ENCODE measurements around the gene ATP1B3.

The ATP1B3 gene

GRCh38 chr3:141915016-141915415, 38.6 kb downstream of the ATP1B3 start:
- H3F3A ChIP-seq (ENCODE audit: insufficient read depth, low read length), result no peaks in the 10 kb centered on the region; the same call in 1 of the 2 replicates
- H3K4me2 ChIP-seq (ENCODE audit: low read depth, low read length), result no peak overlapping the region
- H3K36me3 ChIP-seq (replicated peaks; ENCODE audit: insufficient read depth, low read length), result 0 out of 2 replicates have a peak, but pooled peaks cover 4% of the 10 kb centered on the region
- no peaks in the 10 kb centered on the region for H3K27me3 ChIP-seq (replicated peaks; ENCODE audit: insufficient read depth, low read length)
- no peaks in the 10 kb centered on the region for H3K4me1 ChIP-seq (ENCODE audit: low read length)
- H3K9ac ChIP-seq (ENCODE audit: low read length), result no peak overlapping the region
- H3K27ac ChIP-seq (ENCODE audit: low read length), result no peak overlapping the region
- no peak for TF ChIP-seq CTCF (IDR thresholded peaks at IDR 0.05; ENCODE audit: low read length)
- TF ChIP-seq EZH2phosphoT487 (IDR thresholded peaks at IDR 0.05; ENCODE audit: low read length), result no peak
- no peak for TF ChIP-seq EZH2 (optimal IDR thresholded peaks at IDR 0.05; ENCODE audit: low read depth, low read length)
- DNase-seq, result no peak
- no peak overlapping the region for H3K4me3 ChIP-seq (ENCODE audit: low read length)
- H3K79me2 ChIP-seq (ENCODE audit: low read length), result no peaks in the 10 kb centered on the region
- H2AFZ ChIP-seq (ENCODE audit: low read length), result no peak overlapping the region
- no peaks in the 10 kb centered on the region for H3K9me3 ChIP-seq (replicated peaks; ENCODE audit: insufficient read depth, low read length)
- no peaks in the 10 kb centered on the region for H4K20me1 ChIP-seq (ENCODE audit: insufficient read depth, low read length)
- H3K9me2 ChIP-seq (replicated peaks; ENCODE audit: insufficient read depth, low read length), result no peaks in the 10 kb centered on the region

GRCh38 chr3:141915766-141916165, 39.3 kb downstream of the ATP1B3 start:
- H3K27me3 ChIP-seq (replicated peaks; ENCODE audit: insufficient read depth, low read length), result no peaks in the 10 kb centered on the region

GRCh38 chr3:141920701-141921100, 44.3 kb downstream of the ATP1B3 start:
- H3K9me2 ChIP-seq (replicated peaks; ENCODE audit: insufficient read depth, low read length), result no peaks in the 10 kb centered on the region
- H3F3A ChIP-seq (ENCODE audit: insufficient read depth, low read length), result no peaks in the 10 kb centered on the region
- no peak overlapping the region for H3K4me2 ChIP-seq (ENCODE audit: low read depth, low read length)
- H3K4me1 ChIP-seq (ENCODE audit: low read length), result 0 out of 2 replicates have a peak, but pooled peaks cover 3% of the 10 kb centered on the region
- no peak overlapping the region for H2AFZ ChIP-seq (ENCODE audit: low read length)
- DNase-seq, result no peak
- no peaks in the 10 kb centered on the region for H3K9me3 ChIP-seq (replicated peaks; ENCODE audit: insufficient read depth, low read length)
- no peaks in the 10 kb centered on the region for H4K20me1 ChIP-seq (ENCODE audit: insufficient read depth, low read length)
- H3K27me3 ChIP-seq (replicated peaks; ENCODE audit: insufficient read depth, low read length), result no peaks in the 10 kb centered on the region
- no peak overlapping the region for H3K4me3 ChIP-seq (ENCODE audit: low read length)
- H3K9ac ChIP-seq (ENCODE audit: low read length), result no peak overlapping the region
- TF ChIP-seq CTCF (IDR thresholded peaks at IDR 0.05; ENCODE audit: low read length), result no peak
- TF ChIP-seq EZH2 (optimal IDR thresholded peaks at IDR 0.05; ENCODE audit: low read depth, low read length), result no peak
- no peak for TF ChIP-seq EZH2phosphoT487 (IDR thresholded peaks at IDR 0.05; ENCODE audit: low read length)
- no peaks in the 10 kb centered on the region for H3K79me2 ChIP-seq (ENCODE audit: low read length)
- H3K36me3 ChIP-seq (replicated peaks; ENCODE audit: insufficient read depth, low read length), result 0 out of 2 replicates have a peak, but pooled peaks cover 4% of the 10 kb centered on the region
- no peak overlapping the region for H3K27ac ChIP-seq (ENCODE audit: low read length)

More at GRCh38 chr3:141915766-141916165, 39.3 kb downstream of the ATP1B3 start:
- Histone ChIP-seq H3K9ac (ENCODE audit: low read length) (no peak overlapping the region), H3K9me3 (replicated peaks; ENCODE audit: insufficient read depth, low read length) (no peaks in the 10 kb centered on the region), H3K27ac (ENCODE audit: low read length) (no peak overlapping the region), H2AFZ (ENCODE audit: low read length) (no peak overlapping the region), H3K4me2 (ENCODE audit: low read depth, low read length) (no peak overlapping the region), H3K36me3 (replicated peaks; ENCODE audit: insufficient read depth, low read length) (0 out of 2 replicates have a peak, but pooled peaks cover 4% of the 10 kb centered on the region), H3K4me3 (ENCODE audit: low read length) (no peak overlapping the region), H3K4me1 (ENCODE audit: low read length) (no peaks in the 10 kb centered on the region), H3K9me2 (replicated peaks; ENCODE audit: insufficient read depth, low read length) (no peaks in the 10 kb centered on the region), H3K79me2 (ENCODE audit: low read length) (no peaks in the 10 kb centered on the region), H4K20me1 (ENCODE audit: insufficient read depth, low read length) (no peaks in the 10 kb centered on the region), H3F3A (ENCODE audit: insufficient read depth, low read length) (no peaks in the 10 kb centered on the region; the same call in 1 of the 2 replicates)
- TF ChIP-seq CTCF (IDR thresholded peaks at IDR 0.05; ENCODE audit: low read length), result no peak
- TF ChIP-seq EZH2phosphoT487 (IDR thresholded peaks at IDR 0.05; ENCODE audit: low read length), result no peak
- TF ChIP-seq EZH2 (optimal IDR thresholded peaks at IDR 0.05; ENCODE audit: low read depth, low read length), result no peak
- no peak for DNase-seq
